K562 (cell line): ENCODE measurements around the gene TRIM38. TPM values are rescaled to one million over a fixed set of nuclear protein-coding genes. Genes with fewer than 3 reads are reported as not detected.

Experiments
- ATF1 ChIP-seq, 2 experiments: fragments of 450-650 bp in 1 of 2; IDR thresholded peaks; 2 replicates each; pipeline ENCODE4 v1.6.1; 2016; ENCODE audit warnings: missing compliant biosample characterization in 1 of 2, missing genetic modification characterization in 1 of 2
- BCOR ChIP-seq: fragments of 450-650 bp; IDR thresholded peaks from 2 replicates; pipeline ENCODE4 v1.6.1; 2016
- DNMT1 ChIP-seq: fragments of 450-650 bp; IDR thresholded peaks from 2 replicates; pipeline ENCODE4 v1.6.1; 2016; ENCODE audit warnings: antibody characterized with exemption, mild to moderate bottlenecking
- E2F5 ChIP-seq: sonication (generic); formaldehyde crosslinking; IDR thresholded peaks from 2 replicates; pipeline ENCODE4 v1.8.0; 2022; ENCODE audit warnings: mild to moderate bottlenecking, missing genetic modification reagents
- EGR1 ChIP-seq: fragments of 450-650 bp; conservative IDR thresholded peaks from 2 replicates; pipeline ENCODE4 v1.6.1; 2017; ENCODE audit warnings: mild to moderate bottlenecking
- ETV5 ChIP-seq: sonication (generic); formaldehyde crosslinking; IDR thresholded peaks from 2 replicates; pipeline ENCODE4 v1.4.0; 2020; ENCODE audit warnings: low read depth, mild to moderate bottlenecking, missing genetic modification reagents
- GTF2F1 ChIP-seq: IDR thresholded peaks from 2 replicates; pipeline ENCODE4 v1.6.1; 2011; ENCODE audit warnings: low read depth, low read length, improper control_type of control experiment
- ILF3 ChIP-seq: fragments of 450-650 bp; IDR thresholded peaks from 2 replicates; pipeline ENCODE4 v1.6.1; 2018; ENCODE audit warnings: antibody characterized with exemption, mild to moderate bottlenecking, moderate library complexity, borderline replicate concordance
- JUND ChIP-seq, 2 experiments: IDR thresholded peaks; 2 replicates in 1 of 2; 3 replicates in 1 of 2; pipeline ENCODE4 v1.6.1; 2011; ENCODE audit warnings: borderline replicate concordance in 2 of 2, low read depth in 2 of 2, low read length in 2 of 2, improper control_type of control experiment in 1 of 2, missing biosample characterization in 1 of 2, missing genetic modification characterization in 1 of 2, missing genetic modification reagents in 1 of 2
- MED1 ChIP-seq: sonication (generic); formaldehyde crosslinking; IDR thresholded peaks from 2 replicates; pipeline ENCODE4 v1.8.1; 2023; ENCODE audit warnings: missing genetic modification reagents, borderline replicate concordance
- MEIS2 ChIP-seq: fragments of 450-650 bp; IDR thresholded peaks from 2 replicates; pipeline ENCODE4 v1.6.1; 2014; ENCODE audit warnings: mild to moderate bottlenecking; ENCODE audit not compliant: partially characterized antibody
- NCOA1 ChIP-seq: fragments of 450-650 bp; IDR thresholded peaks from 2 replicates; pipeline ENCODE4 v1.6.1; 2016; ENCODE audit warnings: low read depth
- OTX1 ChIP-seq: fragments of 450-650 bp; formaldehyde crosslinking; IDR thresholded peaks from 2 replicates; pipeline ENCODE4 v1.4.0; 2022; ENCODE audit warnings: mild to moderate bottlenecking
- SAFB ChIP-seq: fragments of 200-400 bp; formaldehyde crosslinking; IDR thresholded peaks from 2 replicates; pipeline ENCODE4 v1.6.1; 2017; ENCODE audit warnings: low read depth, low read length, borderline replicate concordance
- TBL1XR1 ChIP-seq, 2 experiments: IDR thresholded peaks; 2 replicates each; pipeline ENCODE4 v1.6.1; 2012; ENCODE audit warnings: improper control_type of control experiment in 2 of 2, low read length in 2 of 2, mild to moderate bottlenecking in 1 of 2
- THRB ChIP-seq: fragments of 450-650 bp; formaldehyde crosslinking; conservative IDR thresholded peaks from 2 replicates; pipeline ENCODE4 v1.4.0; 2022; ENCODE audit warnings: mild to moderate bottlenecking, missing genetic modification characterization
- ZBTB1 ChIP-seq: sonication (generic); formaldehyde crosslinking; IDR thresholded peaks from 2 replicates; pipeline ENCODE4 v1.8.1; 2023; ENCODE audit warnings: missing genetic modification reagents, low read depth, mild to moderate bottlenecking, borderline replicate concordance
- ZFP1 ChIP-seq: fragments of 450-650 bp; formaldehyde crosslinking; IDR thresholded peaks from 2 replicates; pipeline ENCODE4 v1.4.0; 2020; ENCODE audit warnings: mild to moderate bottlenecking, mixed read lengths
- ZNF212 ChIP-seq: fragments of 450-650 bp; formaldehyde crosslinking; IDR thresholded peaks from 2 replicates; pipeline ENCODE4 v1.4.0; 2020; ENCODE audit warnings: mild to moderate bottlenecking
- ZNF609 ChIP-seq: sonication (generic); formaldehyde crosslinking; IDR thresholded peaks from 2 replicates; pipeline ENCODE4 v1.8.1; 2023; ENCODE audit warnings: missing genetic modification reagents, mild to moderate bottlenecking, borderline replicate concordance
- ZNF780A ChIP-seq: fragments of 250-450 bp; sonication (Bioruptor Pico); IDR thresholded peaks from 2 replicates; pipeline ENCODE4 v1.5.0; 2021; ENCODE audit warnings: mild to moderate bottlenecking
- polyA plus RNA-seq, 8 experiments: library from polyadenylated mRNA; depleted of rRNA in 4 of 8; stranded (reverse) in 5 of 8; unstranded in 3 of 8; fragments of >200 nt; fragmentation: Nextera tagmentation in 2 of 8; fragmentation: Illumina TruSeq in 1 of 8; extraction: Ambion mirVana in 2 of 8; extraction: Trizol in 1 of 8; gene quantifications; 2 replicates each; pipeline versions ENCODE4 v1.2.1 to v1.2.3, GENCODE V29; 2011 to 2014; ENCODE audit warnings: inconsistent platforms in 1 of 8, missing spikeins in 1 of 8
- total RNA-seq, 7 experiments: library from RNA; depleted of rRNA in 6 of 7; stranded (reverse); fragments of >200 nt in 6 of 7; fragmentation: Illumina TruSeq in 2 of 7; extraction: Trizol in 2 of 7; gene quantifications; 2 replicates each; pipeline versions ENCODE4 v1.2.1 to v1.2.3, GENCODE V29; 2011 to 2021; ENCODE audit warnings: low replicate concordance in 1 of 7

Gene TRIM38
- total and polyA plus RNA-seq, 9 of the 15 experiments (the other 6 are each of a cell fraction or from before 2014, with no cell fraction given): 1.7 to 6.7 (median 6.3) TPM

GRCh38 chr6:26020329-26021000 lies 57.9 kb downstream of the TRIM38 start (continued):
- TF ChIP-seq ZNF780A (no peak), NCOA1 (no peak; the same call in 1 of the 2 replicates), SAFB (peak; percentile 66; the same call in 1 of the 2 replicates), ZNF609 (CRISPR knock-in tag) (no peak), JUND (IDR thresholded peaks at IDR 0.05; ENCODE audit: borderline replicate concordance, low read depth, low read length) (no peak), JUND (tag; IDR thresholded peaks at IDR 0.05; ENCODE audit: borderline replicate concordance, low read depth, low read length) (no peak), ZNF212 (no peak), ILF3 (no peak), GTF2F1 (0 out of 2 replicates have a peak, but pooled peaks have one; percentile 30), ETV5 (CRISPR knock-in tag) (peak; percentile 40; the same call in 1 of the 2 replicates), EGR1 (no peak), ATF1 (CRISPR knock-in tag; IDR thresholded peaks at IDR 0.05) (no peak), ATF1 (tag; IDR thresholded peaks at IDR 0.05) (peak; percentile 85), ZFP1 (CRISPR knock-in tag) (no peak), BCOR (peak; percentile 30; the same call in 1 of the 2 replicates), DNMT1 (no peak), MED1 (CRISPR knock-in tag) (no peak), MEIS2 (no peak), ZBTB1 (CRISPR knock-in tag) (peak; percentile 64; the same call in 1 of the 2 replicates), THRB (0 out of 2 replicates have a peak, but pooled peaks have one; percentile 49), TBL1XR1 (IDR thresholded peaks at IDR 0.05; ENCODE audit: low read length in 2 of 2) (no peak), OTX1 (CRISPR knock-in tag) (no peak), E2F5 (CRISPR knock-in tag) (peak; percentile 70; the same call in 1 of the 2 replicates)
